HG03442 (cell line): ENCODE measurements around the gene PRR23C.
"Not testable (repeated sequence)": the region's sequence is repeated elsewhere in the genome, so short reads cannot be mapped to it uniquely, and the experiment has no call there.

ENCODE experiments used
- ATAC-seq: cut with Tn5 transposase; IDR thresholded peaks from one replicate; pipeline ENCODE4 v1.9.1; 2021; ENCODE audit warnings: mild to moderate bottlenecking, moderate library complexity; ENCODE audit not compliant: unreplicated experiment

The PRR23C gene

GRCh38 chr3:139044366-139045210, at the start of gene PRR23C:
TSS of gene PRR23C (minus strand) at chr3:139044892. CDS start at chr3:139044620, 272 bp downstream.
- ATAC-seq = no peak

GRCh38 chr3:139093840-139094239, 49.1 kb upstream of the PRR23C start:
- ATAC-seq = no peak

GRCh38 chr3:139088462-139089324, 44.0 kb upstream of the PRR23C start:
- no peak for ATAC-seq

- no peak for ATAC-seq
Observed at GRCh38 chr3:139087621-139088020, 42.9 kb upstream of the PRR23C start.

- ATAC-seq = no peak
Observed at GRCh38 chr3:139084176-139084575, 39.5 kb upstream of the PRR23C start.

GRCh38 chr3:139074565-139075115, 29.9 kb upstream of the PRR23C start:
- no peak for ATAC-seq

- ATAC-seq = no peak
Observed at GRCh38 chr3:139062918-139063317, 18.2 kb upstream of the PRR23C start.

- ATAC-seq = no peak
Observed at GRCh38 chr3:139052802-139053600, 8.3 kb upstream of the PRR23C start.

GRCh38 chr3:139043554-139044365, 932 bp downstream of the PRR23C start:
- no peak for ATAC-seq

- no peak for ATAC-seq
Observed at GRCh38 chr3:139037478-139037877, 7.2 kb downstream of the PRR23C start.

GRCh38 chr3:139032326-139033002, 12.2 kb downstream of the PRR23C start:
- ATAC-seq = no peak

GRCh38 chr3:139030576-139030975, 14.1 kb downstream of the PRR23C start:
- not testable (repeated sequence) for ATAC-seq

- ATAC-seq = no peak
Observed at GRCh38 chr3:139024968-139025367, 19.7 kb downstream of the PRR23C start.

- ATAC-seq = no peak
Observed at GRCh38 chr3:139020868-139021234, 23.8 kb downstream of the PRR23C start, which contains the start of gene PRR23B. TSS of gene PRR23B (minus strand) at chr3:139020926. CDS start at chr3:139020661, 265 bp downstream.

GRCh38 chr3:139020036-139020867, 24.4 kb downstream of the PRR23C start:
- ATAC-seq = no peak

GRCh38 chr3:139016430-139017048, 28.2 kb downstream of the PRR23C start:
- no peak for ATAC-seq

- ATAC-seq = no peak
Observed at GRCh38 chr3:139006051-139006716, 38.5 kb downstream of the PRR23C start, which contains the start of gene PRR23A. TSS of gene PRR23A (minus strand) at chr3:139006268. CDS start at chr3:139006268, 0 bp downstream.
